Activated CD8-positive, alpha-beta memory T cell treated with anti-CD3 and anti-CD28 coated beads, Interleukin-2, amount 50 U/mL, for 24 hours (primary cell): ENCODE results near the gene ZMPSTE24.
"Not testable (repeated sequence)": the region's sequence is repeated elsewhere in the genome, so short reads cannot be mapped to it uniquely, and the experiment has no call there.

Experiments used
- DNase-seq: peaks from one replicate; pipeline ENCODE4 v3.0.0-alpha.2; 2020; ENCODE audit errors: extremely low read depth

The ZMPSTE24 gene

GRCh38 chr1:40257688-40258444, at the start of gene ZMPSTE24:
Gene ZMPSTE24 (plus strand): TSS chr1:40258236. CDS start chr1:40258272, 36 bp downstream.
- DNase-seq: peak; percentile 93

DNA sequence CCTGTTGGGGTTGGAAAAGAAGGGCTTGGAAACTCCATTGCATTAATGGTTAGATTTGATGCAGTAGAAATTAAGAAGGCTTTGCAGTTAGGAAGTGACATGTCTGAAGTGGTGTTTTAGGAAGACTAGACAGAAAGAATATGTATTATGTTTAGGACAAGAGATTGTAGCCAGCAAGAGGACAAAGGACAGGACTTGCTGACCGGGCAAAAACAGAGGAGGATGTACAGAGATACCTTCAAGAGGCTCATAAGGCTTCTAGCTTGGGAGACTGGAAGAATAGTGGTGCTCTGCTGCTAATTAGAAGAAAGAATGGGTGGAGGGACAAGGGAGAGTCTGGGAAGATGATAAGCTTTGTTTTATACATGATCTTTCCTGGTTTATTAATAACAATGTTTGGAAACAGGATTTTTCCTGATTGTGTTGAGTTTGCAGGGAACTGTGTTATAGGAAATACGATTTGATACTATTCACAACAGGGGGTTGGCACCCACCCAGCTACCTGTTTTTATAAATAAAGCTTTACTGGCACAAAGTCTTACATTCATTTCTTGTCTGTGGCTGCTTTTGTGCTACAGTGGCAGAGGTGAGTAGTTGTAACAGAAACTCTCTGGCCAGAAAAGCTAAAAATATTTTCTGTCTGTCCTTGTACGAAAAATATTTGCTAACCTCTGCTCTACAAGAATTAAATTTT, 47.4 kb upstream of the ZMPSTE24 start:
- no peak for DNase-seq

GRCh38 chr1:40218333-40218732, 39.7 kb upstream of the ZMPSTE24 start:
- no peak for DNase-seq

DNA sequence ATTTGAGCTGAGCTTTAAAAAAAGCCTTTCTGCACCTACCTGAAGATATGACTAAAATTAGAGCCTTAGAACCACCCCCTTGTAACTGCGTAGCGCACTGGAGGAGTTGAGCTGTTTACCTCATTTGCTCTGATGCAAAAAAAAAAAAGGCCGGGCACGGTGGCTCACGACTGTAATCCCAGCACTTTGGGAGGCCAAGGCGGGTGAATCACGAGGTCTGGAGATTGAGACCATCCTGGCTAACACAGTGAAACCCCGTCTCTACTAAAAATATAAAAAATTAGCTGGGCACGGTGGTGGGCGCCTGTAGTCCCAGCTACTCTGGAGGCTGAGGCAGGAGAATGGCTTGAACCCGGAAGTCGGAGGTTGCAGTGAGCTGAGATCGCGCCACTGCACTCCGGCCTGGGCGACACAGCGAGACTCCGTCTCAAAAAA, 36.5 kb upstream of the ZMPSTE24 start:
- DNase-seq: not testable (repeated sequence)

DNA sequence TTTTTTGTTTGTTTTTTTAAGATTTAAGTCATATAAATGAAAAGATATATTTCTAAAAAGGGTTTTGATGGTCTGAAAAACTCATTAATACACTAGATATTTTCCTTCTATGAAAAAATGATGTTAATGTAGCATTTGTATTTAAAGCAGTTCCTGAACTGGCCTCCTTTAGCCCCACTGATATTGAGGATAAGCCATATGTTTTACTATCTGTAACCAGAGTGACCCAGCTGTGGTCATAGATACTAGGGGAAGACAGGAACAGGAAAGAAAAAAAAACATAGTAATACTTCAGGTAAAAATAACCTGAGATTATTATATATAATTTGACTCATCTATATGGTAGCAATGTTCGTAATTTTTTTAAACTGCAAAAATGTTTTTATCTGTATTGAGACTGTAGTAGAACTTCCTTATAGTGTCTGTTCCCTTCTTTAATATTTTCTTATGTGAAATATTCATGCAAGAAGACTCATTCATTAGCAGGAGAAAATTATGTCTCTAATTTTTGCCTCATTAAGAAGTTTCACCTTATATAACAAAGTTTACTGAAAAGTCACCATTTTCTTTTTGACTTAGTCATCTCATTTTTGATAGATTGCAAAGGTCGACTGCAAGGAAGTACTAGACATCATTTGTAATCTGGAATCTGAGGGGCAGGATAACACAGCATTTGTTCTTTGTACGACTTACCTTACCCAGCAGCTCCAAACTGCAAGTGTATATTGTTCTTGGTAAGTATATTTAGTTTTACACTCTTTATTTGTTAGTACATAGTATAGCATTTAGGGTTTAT, 35.9 kb upstream of the ZMPSTE24 start:
- DNase-seq: no peak

DNA sequence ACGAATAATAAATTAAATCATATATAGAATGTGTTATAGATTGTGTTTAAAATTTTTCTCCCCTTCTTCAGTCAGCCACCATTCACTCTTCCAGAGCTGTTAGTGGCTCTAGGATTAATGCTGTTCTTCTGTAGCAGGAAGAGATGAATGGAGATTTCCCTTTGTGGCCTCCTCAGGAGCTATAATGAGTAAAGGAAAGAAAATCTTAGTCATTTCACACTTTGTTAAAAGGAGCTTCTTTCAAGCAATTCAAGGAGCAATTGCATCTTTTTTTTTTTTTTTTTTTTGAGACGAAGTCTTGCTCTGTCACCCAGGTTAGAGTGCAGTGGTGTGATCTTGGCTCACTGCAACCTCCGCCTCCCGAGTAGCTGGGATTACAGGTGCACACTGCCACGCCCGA, 34.0 kb upstream of the ZMPSTE24 start:
- DNase-seq: no peak

- DNase-seq: no peak
Observed at GRCh38 chr1:40226192-40226591, 31.8 kb upstream of the ZMPSTE24 start.

- DNase-seq: peak; percentile 18
Observed at GRCh38 chr1:40232444-40232843, 25.6 kb upstream of the ZMPSTE24 start.

DNA sequence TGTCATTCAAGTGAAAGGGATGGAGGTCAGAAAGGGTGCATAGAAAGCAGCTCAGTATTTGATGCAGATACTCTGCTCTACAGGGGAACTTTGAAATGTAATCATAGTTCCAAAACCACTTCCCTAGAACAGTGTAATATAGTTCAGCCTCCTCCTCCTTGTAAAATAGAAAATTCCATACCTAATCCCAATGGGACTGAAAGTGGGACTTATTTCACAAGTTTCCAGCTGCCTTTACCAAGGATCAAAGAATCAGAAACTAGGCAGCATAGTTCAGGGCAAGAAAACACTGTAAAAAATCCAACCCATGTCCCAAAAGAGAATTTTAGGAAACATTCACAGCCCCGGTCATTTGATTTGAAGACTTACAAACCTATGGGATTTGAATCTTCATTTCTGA, 18.4 kb upstream of the ZMPSTE24 start:
- no peak for DNase-seq

DNA sequence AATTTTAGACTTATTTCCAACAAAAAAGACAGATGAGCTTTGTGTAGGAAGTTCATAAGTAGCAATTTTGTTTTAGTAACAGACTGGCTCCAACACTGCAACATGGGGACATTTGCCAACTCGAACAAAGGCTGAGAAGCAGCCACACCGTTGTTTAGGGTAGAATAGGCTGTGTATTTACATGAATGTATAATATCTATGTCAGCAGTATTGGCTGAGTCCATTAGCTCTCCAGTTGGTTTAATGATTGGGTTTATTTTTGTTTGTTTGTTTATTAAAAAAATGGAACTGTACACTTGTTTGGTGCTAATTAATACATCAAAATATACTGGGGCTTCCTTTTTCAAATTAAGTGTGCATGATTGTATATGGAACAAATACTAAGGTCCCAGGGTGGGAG, 17.6 kb upstream of the ZMPSTE24 start:
- DNase-seq: no peak

DNA sequence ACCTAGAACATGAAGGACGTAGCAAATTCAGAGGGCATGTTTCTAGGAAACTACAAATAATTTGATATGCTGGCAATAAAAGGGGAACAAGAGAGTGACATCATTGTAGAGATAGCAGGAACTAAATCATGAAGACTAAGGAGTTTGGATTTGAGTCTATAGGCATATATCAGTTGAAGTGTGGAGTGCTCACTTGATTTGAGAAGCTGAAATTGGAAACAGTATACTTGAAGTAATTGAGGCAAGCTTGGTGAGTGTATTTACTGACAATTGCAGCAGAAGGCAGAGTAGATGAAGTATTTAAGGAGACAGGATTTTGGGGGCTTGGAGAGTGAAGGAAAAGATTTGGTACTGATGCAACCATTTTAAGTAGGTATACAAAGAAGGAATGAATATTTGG, 16.7 kb upstream of the ZMPSTE24 start:
- DNase-seq: no peak

DNA sequence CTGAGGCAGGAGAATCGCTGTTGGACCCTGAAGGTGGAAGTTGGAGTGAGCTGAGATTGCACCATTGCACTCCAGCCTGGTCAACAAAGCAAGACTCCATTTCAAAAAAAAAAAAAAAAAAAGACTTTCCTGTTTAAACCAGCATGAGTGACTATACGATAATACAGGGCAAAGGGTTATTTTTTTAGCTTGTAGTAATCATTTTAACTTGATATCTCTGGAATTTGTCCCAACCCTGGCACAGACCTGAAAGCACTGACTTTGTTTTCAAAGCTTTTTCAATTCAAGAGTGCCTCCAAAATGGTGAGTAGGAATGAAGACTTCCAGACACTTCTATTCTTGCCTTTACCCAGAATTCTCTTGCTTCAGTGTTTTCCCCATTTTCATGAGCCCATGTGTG, 14.7 kb upstream of the ZMPSTE24 start:
- no peak for DNase-seq

- no peak for DNase-seq
Observed at GRCh38 chr1:40244138-40244744, 13.8 kb upstream of the ZMPSTE24 start.

GRCh38 chr1:40245686-40246085, 12.3 kb upstream of the ZMPSTE24 start:
- no peak for DNase-seq

GRCh38 chr1:40247655-40248054, 10.4 kb upstream of the ZMPSTE24 start, which contains the start of gene TMCO2:
Gene TMCO2 (plus strand): TSS chr1:40247937. CDS start chr1:40247994, 57 bp downstream.
- DNase-seq: no peak

DNA sequence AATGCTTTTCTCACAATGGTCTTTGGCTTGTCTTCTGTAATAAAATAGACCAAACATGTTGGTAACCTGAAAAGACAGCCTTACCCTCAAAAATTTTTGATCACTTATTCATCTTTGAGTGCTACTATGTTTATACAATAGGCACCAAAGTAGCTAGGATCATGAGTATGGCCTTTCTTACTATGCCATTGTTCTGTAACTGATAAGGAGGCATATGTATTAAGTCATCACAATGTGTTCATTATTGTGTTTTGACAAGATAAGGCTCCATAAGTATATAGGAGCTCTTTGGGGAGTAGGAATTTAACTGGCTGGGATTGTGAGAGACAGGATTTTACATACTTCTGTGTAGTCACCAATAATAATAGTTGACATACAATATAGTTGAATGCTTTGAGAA, 9.6 kb upstream of the ZMPSTE24 start:
- no peak for DNase-seq

DNA sequence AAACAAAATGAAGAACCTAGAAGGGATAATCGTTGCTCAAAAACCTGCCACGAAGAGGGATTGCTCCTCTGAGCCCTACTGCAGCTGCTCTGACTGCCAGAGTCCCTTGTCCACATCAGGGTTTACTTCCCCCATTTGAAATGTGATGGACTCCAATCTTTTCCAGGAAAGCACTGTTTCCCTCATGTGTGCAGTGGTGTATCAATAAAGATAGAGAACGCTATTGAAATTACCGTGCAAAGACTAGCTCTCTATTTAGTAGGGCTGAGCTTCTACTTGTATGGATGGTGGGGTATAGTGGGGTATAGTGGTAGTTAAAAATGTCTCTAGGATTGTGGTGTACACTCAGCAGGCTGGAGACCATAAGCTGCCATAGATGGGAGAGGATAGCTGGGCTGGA, 6.6 kb upstream of the ZMPSTE24 start:
- DNase-seq: no peak

DNA sequence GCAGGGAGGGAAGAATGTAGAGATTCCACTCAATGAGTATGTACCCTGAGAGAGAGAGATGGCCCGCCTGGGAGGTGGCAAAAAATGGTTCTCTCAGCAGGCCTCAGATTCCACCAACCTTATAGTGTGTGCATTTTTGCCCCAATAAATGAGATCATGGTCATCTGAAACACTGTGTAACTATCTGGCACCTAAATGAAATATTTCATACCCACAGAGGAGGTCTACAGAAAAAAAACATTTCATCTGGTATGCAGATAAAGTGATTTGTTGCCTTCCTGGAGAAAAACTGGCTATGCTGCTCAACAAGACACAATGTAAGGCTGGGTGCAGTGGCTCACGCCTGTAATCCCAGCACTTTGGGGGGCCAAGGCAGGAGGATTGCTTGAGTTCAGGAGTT, 5.4 kb upstream of the ZMPSTE24 start:
- DNase-seq: no peak

DNA sequence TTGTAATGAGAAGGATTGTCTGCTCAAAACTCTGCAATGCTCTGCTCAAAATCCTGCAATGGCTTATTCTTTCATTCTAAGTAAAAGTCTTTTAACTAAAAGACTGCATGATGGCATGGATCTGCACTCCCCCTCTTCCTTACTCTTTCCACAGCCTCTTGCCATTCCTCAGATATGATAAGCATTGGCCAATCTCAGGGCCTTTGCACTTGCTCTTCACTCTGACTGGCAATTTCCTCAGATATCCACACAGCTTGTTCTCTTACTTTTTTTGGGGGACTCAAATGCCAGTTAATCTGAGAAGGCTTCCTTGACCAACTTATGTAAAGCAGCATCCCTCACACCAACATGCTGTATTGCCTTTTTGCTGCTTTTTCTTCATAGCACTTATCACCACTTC, 2.8 kb upstream of the ZMPSTE24 start:
- DNase-seq: no peak

DNA sequence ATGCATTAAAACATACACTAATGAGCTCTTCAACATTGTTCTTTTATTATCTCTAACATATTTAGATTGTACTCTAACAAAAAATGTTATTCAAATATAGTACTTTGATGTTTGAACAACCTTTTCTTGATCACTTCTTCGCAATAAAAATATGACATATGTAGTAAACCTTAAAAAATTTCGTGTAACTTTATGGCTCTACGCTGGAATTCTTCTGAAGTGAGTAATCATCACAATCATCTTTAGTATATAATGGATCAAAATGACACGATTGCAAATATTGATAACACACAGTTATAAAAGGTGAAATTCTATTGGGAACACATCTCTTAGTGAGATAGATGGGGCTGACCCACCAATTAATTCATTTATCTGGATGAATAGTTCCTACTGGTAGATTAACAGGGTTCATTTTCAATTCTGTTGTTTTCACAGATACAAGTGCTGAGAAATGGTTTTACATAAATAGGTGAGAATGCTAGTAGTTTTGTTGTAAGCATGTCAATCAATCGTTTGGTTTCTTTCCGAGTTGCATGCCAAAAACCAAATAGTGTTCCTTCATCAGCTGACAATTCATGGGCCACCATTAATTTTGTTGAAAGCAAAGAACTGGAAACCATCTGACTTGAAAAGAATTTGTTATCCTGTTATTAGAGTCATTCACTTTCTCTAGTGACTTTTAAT, 1.5 kb upstream of the ZMPSTE24 start:
- DNase-seq: no peak

DNA sequence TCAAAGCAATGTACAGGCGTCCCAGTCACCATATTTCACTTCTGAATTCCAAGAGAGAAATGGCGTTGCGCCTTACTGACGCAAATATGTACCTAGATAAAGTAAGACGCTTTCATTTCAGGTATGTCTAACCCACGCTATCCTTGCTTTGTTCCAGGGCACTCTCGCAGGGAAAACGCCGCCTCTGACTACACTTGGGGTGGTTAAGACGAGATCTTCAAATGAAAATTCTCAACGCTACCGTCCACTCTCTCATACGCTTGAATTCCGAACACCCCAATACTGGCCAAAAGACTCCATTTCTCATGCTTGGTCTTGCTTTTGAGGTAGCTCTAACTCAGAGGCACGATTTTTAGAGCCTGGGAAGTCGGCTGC, 736 bp upstream of the ZMPSTE24 start:
- no peak for DNase-seq

DNA sequence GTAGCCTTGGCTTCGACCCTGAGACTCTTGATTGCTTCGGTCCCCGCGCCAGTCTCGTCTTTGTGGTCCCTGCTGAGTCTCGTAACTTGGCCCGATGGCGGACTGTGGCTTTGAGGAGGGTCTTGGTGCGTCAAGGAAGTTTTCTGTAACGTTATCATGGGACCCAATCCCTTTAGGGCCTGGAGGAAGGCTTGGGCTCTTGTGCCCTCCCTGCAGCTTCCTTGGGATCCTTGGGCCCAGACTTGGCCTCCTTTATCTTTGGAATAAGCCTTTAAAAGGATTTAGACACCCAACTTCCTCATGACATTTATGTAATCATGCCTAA, 371 bp downstream of the ZMPSTE24 start:
- no peak for DNase-seq
